ENCODE results near the gene OR2C1.

DNA sequence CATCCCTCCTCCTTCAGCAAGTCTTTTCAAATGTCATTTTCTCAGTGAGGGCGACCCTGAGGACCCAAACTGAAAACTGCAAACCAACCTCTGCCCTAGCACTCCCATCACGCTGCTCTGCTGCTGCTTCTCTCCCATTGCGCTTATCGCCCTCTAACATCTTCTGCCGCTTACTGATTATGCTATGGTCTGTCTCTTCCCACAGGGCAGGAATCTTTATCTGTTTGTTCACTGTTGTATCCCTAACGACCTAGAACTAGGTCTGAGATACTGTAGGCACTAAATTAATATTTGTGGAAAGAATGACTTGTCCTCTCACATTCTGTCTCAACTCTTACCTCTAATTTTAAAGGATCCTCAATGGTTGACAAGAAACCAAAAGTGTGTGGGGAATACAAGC is 32.6 kb downstream of the OR2C1 start:
- TF ChIP-seq, protein P1, sequence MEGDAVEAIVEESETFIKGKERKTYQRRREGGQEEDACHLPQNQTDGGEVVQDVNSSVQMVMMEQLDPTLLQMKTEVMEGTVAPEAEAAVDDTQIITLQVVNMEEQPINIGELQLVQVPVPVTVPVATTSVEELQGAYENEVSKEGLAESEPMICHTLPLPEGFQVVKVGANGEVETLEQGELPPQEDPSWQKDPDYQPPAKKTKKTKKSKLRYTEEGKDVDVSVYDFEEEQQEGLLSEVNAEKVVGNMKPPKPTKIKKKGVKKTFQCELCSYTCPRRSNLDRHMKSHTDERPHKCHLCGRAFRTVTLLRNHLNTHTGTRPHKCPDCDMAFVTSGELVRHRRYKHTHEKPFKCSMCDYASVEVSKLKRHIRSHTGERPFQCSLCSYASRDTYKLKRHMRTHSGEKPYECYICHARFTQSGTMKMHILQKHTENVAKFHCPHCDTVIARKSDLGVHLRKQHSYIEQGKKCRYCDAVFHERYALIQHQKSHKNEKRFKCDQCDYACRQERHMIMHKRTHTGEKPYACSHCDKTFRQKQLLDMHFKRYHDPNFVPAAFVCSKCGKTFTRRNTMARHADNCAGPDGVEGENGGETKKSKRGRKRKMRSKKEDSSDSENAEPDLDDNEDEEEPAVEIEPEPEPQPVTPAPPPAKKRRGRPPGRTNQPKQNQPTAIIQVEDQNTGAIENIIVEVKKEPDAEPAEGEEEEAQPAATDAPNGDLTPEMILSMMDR (IDR thresholded peaks at IDR 0.05): no peak
- no peak for TF ChIP-seq EP300 (IDR thresholded peaks at IDR 0.05)

Measured in stomach (tissue), 4 donors.